ENCODE results near the gene TAOK1. TPM values are rescaled to one million over a fixed set of nuclear protein-coding genes. Genes with fewer than 3 reads are reported as not detected.
A peak's percentile ranks its signal among the peaks of the same experiment; 100 is the strongest.

Gene TAOK1
- total and polyA plus RNA-seq, 9 of the 15 experiments (the other 6 are each of a cell fraction or from before 2014, with no cell fraction given), result 3.2 to 33.1 (median 16.5) TPM

DNA sequence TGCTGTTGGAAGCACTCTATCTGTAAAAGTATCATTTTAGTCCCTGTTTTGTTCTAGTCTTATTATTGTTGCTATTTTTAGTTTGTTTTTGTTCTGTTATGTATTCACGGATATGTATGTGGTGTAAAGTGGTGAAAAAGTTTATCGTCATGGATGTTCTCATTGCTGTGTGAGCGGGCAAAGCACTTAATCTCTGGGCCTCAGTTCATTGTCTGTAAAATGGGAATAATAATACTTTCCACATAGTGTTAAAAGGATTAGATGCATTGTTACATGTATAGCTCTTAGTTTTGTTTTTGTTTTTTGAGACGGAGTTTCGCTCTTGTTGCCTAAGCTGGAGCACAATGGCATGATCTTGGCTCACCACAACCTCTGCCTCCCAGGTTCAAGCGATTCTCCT is 19.8 kb downstream of the TAOK1 start:
- DNase-seq (ENCODE audit: extremely low read depth in 1 of 4, low spot score in 3 of 4) (no peak), ATAC-seq (no peak), FAIRE-seq (no peak)
- no peaks in the 10 kb centered on the region for H3K9me1 ChIP-seq (ENCODE audit: control insufficient read depth, insufficient read depth, low read length)
- intact Hi-C loops (cut with micrococcal nuclease) (no loop called here), in situ Hi-C loops (cut with MboI) (no loop called here)
- no peaks in the 10 kb centered on the region for H3K27me3 ChIP-seq (ENCODE audit: control insufficient read depth in 2 of 2, insufficient read depth in 2 of 2, low read length in 2 of 2)
- no peak overlapping the region for H3K27ac ChIP-seq (ENCODE audit: extremely low read depth, low read depth, low read length)
- peaks cover 12% of the 10 kb centered on the region; the same call in 2 of the 3 replicates for H3K36me3 ChIP-seq (ENCODE audit: control insufficient read depth, insufficient read depth, low read length)
- H3K9ac ChIP-seq (ENCODE audit: insufficient read depth in 1 of 2, low read depth in 2 of 2, low read length in 2 of 2), result no peak overlapping the region
- no peak overlapping the region for H3K4me3 ChIP-seq
- WGBS (ENCODE audit: insufficient coverage, low coverage, missing lambda C conversion rate), result 91% methylated on average over 6 of the region's 6 CpGs
- no peak overlapping the region for H3K4me2 ChIP-seq (ENCODE audit: insufficient read depth, low read length)
- H4K20me1 ChIP-seq (replicated peaks; ENCODE audit: control insufficient read depth, insufficient read depth, low read length), result peaks cover 6% of the 10 kb centered on the region
- ChIA-PET CTCF (ENCODE audit: low intra/inter-chr PET ratio) (no interaction called here), POLR2A (no interaction called here)
- H3K79me2 ChIP-seq (ENCODE audit: control insufficient read depth, insufficient read depth, low read length), result peaks cover 81% of the 10 kb centered on the region
- no peaks in the 10 kb centered on the region for H3K9me3 ChIP-seq (replicated peaks; ENCODE audit: control insufficient read depth, insufficient read depth, low read depth, low read length)
- no peak overlapping the region for H2AFZ ChIP-seq (ENCODE audit: low read depth, low read length)
- no TSS peak for BruUV-seq (replicated peaks)
- no peak for TF ChIP-seq ZBED1 (IDR thresholded peaks at IDR 0.05)
- peak; percentile 73 for TF ChIP-seq RBM25 (IDR thresholded peaks at IDR 0.05; ENCODE audit: low read depth, low read length, severe bottlenecking)
- no peak for TF ChIP-seq MTF1 (CRISPR knock-in tag; IDR thresholded peaks at IDR 0.05; ENCODE audit: borderline replicate concordance)
- H3K4me1 ChIP-seq (replicated peaks in 1 of 2; ENCODE audit: control insufficient read depth in 2 of 2, insufficient read depth in 2 of 2, low read length in 2 of 2), result no peaks in the 10 kb centered on the region; a peak in 1 of 5 replicates

DNA sequence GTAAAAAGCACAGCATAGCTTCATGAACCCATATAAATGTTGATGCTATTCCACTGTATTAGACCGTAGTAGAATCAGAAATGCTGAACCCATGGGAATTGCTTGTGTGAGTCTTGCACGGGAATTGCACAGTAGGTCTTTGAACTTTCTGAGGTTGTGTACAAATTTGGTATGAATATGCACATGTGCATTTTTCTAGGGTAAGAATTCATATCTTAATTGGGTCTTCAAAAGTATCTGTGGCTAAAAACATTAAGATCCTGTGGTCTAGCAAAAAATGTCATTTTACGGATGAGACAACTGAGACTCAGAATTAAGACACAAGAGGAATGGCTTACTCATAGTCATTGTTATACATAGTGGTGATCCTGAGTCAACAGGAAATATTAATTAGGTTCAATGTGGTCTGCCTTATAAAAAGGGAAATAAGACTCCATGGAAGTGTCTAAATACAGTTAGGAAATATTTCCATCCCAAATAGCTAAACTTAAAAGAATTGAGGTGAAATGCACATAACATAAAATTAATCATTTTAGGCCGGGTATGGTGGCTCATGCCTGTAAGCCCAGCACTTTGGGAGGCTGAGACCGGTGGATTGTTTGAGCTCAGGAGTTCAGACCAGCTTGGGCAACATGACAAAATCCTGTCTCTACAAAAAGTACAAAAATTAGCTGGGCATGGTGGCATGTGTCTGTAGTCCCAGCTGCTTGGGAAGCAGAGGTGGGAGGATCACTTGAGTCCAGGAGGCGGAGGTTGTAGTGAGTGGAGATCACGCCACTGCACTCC is 22.8 kb downstream of the TAOK1 start:
- 93% methylated on average over 7 of the region's 7 CpGs for WGBS (ENCODE audit: insufficient coverage, low coverage, missing lambda C conversion rate)
- H3K4me1 ChIP-seq (replicated peaks in 1 of 2; ENCODE audit: control insufficient read depth in 2 of 2, insufficient read depth in 2 of 2, low read length in 2 of 2), result no peaks in the 10 kb centered on the region; a peak in 1 of 5 replicates
- H3K9me1 ChIP-seq (ENCODE audit: control insufficient read depth, insufficient read depth, low read length), result no peaks in the 10 kb centered on the region
- no peak for FAIRE-seq
- H3K9me3 ChIP-seq (replicated peaks; ENCODE audit: control insufficient read depth, insufficient read depth, low read depth, low read length), result no peaks in the 10 kb centered on the region
- no peak for ATAC-seq
- CTCF ChIA-PET (ENCODE audit: low intra/inter-chr PET ratio), result no interaction called here
- no peaks in the 10 kb centered on the region for H3K27me3 ChIP-seq (ENCODE audit: control insufficient read depth in 2 of 2, insufficient read depth in 2 of 2, low read length in 2 of 2)
- H3K79me2 ChIP-seq (ENCODE audit: control insufficient read depth, insufficient read depth, low read length), result peaks cover 79% of the 10 kb centered on the region
- no peak overlapping the region for H3K4me2 ChIP-seq (ENCODE audit: insufficient read depth, low read length)
- H3K4me3 ChIP-seq, result no peak overlapping the region
- BruUV-seq (replicated peaks), result no TSS peak
- peaks cover 9% of the 10 kb centered on the region; the same call in 1 of the 2 replicates for H4K20me1 ChIP-seq (replicated peaks; ENCODE audit: control insufficient read depth, insufficient read depth, low read length)
- intact Hi-C loops (cut with micrococcal nuclease), result no loop called here
- peaks cover 6% of the 10 kb centered on the region; the same call in 2 of the 3 replicates for H3K36me3 ChIP-seq (ENCODE audit: control insufficient read depth, insufficient read depth, low read length)
- no peak for DNase-seq (ENCODE audit: extremely low read depth in 1 of 4, low spot score in 3 of 4)
- H3K9ac ChIP-seq (ENCODE audit: insufficient read depth in 1 of 2, low read depth in 2 of 2, low read length in 2 of 2), result no peak overlapping the region
- no peak overlapping the region for H3K27ac ChIP-seq (ENCODE audit: extremely low read depth, low read depth, low read length)
- TF ChIP-seq IFI16 (CRISPR knock-in tag; IDR thresholded peaks at IDR 0.05), result no peak
- in situ Hi-C loops (cut with MboI), result no loop called here
- no peak overlapping the region for H2AFZ ChIP-seq (ENCODE audit: low read depth, low read length)
- POLR2A ChIA-PET, result interaction anchor here (0.5 kb wide), 1 partner anchor 424 kb away, joined by 3 read pairs; no protein-coding TSS in a partner anchor

Data from K562 (cell line).